Measurements from ENCODE around the gene LPCAT1.

The LPCAT1 gene

DNA sequence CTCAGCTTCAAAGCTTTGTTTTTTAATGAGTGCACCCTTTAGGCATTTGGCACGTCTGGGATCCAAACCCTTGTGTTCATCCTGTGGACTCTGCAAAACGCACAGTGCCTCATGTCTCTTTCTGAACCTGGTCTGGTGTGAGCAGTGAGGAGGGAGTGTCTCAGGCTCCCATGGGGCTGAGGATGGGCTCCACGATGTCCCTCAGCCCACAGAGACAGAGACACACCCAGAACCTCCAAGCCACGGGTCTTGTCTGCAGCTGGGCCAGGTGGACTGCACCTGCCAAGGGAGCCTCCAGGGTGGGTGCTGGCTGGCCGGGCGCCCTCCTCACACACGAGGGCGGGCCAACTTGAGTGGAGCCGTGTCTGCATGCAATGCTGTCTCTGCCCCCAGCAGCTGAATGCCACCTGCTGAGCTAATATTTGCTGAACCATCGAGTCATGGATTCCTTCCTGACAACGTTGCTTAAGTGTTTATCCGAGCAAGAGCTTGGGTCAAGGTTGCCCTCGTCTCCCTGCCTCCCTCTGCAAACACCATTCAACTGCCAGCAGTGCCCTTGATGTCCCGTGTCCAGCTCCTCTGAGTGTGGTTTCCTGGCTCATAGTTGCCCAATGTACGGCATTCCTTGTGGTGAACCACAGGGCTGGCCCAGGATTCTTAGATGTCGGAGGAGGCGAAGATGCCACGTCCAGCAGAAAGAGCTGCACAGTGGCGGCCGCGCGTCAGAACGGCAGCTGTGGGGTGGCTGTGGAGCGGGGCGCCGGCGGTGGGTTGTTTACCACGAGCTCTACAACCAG, 31.4 kb upstream of the LPCAT1 start:
- peak; percentile 86 for DNase-seq

DNA sequence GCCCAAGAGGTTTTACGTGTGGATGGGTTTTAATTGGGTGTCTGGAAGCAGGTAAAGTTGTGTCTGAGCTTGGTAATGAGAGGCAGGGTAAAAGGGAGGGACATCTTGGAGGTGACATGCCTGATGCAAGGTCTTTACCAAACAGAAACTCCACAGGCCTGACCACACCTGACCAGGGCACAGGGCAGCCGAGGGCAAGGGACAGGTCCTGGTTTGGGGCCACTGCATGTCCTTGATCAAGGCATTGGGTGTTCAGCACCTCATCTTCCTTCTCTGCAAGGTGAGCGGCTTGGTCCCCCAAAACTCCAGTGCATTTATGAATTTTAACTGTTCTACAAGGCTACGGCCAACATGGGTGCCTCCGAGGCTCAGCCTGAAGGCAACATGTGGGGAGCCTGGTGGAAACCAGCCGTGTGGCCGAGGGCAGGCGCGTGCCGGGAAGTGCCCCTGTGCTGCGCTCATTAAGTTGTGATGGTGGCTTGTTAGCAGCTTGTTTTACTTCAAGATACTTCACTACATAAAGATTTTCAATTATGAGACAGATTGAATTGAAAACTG, 30.7 kb upstream of the LPCAT1 start:
- no peak for DNase-seq

- DNase-seq: no peak
These were observed 30.0 kb upstream of the LPCAT1 start for GRCh38 chr5:1553539-1554409.

GRCh38 chr5:1552521-1553255, 28.9 kb upstream of the LPCAT1 start:
- DNase-seq: peak; percentile 83

- peak; percentile 70 for DNase-seq
These were observed 27.9 kb upstream of the LPCAT1 start for GRCh38 chr5:1551426-1552301.

DNA sequence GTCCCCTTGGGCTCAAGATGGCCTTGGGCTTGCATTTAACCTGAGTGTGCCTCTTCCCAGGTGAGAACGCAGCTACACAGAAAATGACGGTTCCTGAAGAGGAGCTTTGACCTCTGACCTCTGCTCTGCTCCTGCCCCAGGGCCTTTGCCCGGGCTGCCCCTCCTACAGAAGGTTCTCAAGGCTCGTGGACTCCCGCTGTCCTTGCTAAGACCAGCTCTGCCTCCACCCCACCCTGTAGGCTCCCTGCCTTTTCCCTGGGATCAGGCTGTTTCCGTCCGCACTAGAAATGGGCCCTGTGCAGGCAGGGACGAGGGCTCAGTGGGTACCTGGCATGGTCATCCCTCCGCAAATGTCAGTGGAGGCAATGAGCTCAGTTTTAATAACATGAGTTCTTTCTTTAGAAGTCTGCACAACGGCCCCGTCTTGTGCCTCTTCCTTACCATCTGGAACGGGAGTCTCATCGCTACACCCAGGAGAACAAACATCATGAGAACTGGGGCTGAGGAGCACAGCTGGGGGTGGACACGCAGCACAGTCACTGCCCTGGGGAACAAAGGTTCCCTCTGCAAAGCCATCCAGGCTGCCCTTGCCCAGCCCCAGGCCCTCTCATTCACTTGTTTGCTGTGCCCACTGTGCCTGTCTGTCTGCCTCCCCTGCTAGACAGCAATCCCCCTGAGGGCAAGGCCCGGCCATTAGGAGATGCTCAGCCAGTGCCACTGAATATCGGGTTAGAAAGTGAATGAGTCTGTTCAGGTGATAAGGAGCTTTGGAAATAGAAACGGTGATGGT, 26.7 kb upstream of the LPCAT1 start:
- no peak for DNase-seq

DNA sequence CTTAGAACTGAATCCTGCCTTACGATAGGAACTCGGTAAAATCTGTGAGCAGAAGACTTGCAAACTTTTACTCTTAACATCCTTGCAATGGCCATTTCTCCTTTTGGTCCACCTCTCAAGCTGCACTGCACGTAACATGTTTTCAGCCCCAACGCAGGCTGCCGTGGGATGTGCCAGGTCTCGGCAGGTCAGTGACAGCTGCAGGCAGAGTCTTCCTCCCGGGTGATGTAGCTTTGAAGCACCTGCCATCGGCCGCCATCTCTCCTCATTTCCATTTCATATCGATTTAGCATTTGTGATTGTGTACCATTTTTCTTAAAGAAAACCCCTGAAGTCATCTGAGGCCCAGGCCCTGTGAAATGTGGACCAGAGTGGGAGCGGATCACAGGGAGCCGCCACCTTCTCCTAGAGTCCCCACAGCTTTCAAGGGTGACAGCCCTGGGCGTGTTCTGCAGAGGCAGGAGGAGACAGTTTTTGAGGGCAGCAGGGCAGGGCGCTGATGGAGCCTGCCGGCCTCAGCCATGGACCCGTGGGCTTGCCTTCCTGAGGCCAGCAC, 25.8 kb upstream of the LPCAT1 start:
- DNase-seq: no peak

- no peak for DNase-seq
These were observed 25.1 kb upstream of the LPCAT1 start for GRCh38 chr5:1548702-1549474.

- DNase-seq: no peak
These were observed 23.9 kb upstream of the LPCAT1 start for GRCh38 chr5:1547655-1548054.

DNA sequence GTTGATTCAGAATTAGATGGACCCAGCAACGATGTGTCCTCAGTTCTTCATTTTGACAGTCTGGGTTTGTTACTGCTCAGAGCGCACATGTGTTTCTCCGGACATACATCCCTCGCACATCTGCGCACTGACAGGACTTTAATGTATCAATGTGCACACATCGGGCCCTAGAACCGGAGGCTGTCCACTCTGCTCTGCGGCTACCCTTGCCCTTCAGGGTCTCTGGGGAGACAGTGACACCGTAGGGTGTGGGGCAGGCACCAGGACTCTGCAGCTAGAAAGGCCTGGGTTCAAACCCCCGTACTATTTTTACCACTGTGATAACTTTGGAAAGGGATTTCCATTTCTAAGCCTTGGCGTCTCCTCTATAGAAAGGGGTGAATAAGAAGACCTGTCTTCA, 23.5 kb upstream of the LPCAT1 start:
- DNase-seq: no peak

DNA sequence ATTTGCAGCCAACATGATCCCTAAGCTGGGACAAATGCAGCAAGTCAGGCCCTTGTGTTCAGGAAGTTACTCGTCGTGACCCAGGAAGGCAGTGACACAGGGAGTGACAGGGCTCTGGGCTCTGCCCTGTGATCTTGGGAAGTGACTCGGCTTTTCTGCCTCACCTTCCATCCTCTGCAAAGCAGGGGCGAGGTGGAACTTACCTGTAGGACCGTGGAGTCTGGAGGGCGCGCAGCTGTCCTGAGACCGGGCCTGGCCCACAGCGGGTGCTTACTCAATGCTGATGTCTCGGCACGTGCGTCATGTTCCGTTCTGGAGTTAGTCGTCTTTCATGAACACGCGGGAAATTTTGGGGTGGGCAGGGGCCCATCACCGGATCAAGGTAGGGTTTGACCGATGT, 22.8 kb upstream of the LPCAT1 start:
- DNase-seq: no peak

DNA sequence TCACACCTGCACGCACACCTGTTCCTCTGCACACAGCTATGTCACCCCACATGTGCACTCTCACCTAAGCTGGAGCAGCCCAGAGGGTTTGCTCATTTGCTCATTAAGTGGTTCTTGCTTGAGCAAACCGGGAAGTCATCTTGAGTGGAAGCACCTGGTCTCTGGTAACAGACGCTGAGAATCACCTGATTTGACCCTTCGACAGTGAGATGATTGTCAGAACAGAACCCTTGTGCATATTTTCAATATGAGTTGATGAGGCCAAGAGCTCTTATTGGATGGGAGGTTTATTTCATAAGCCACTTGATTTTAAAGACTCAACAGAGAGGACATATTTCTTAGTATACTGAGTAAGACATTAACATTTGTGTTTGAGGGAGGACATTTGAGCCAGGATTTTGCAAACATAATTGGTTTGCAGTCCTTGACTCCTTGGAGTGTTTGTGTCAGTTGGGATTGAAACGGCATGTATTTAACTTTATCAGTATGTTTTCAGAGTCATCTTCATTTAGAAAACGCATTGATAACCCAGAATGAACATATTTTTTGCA, 22.1 kb upstream of the LPCAT1 start:
- DNase-seq: peak; percentile 98

DNA sequence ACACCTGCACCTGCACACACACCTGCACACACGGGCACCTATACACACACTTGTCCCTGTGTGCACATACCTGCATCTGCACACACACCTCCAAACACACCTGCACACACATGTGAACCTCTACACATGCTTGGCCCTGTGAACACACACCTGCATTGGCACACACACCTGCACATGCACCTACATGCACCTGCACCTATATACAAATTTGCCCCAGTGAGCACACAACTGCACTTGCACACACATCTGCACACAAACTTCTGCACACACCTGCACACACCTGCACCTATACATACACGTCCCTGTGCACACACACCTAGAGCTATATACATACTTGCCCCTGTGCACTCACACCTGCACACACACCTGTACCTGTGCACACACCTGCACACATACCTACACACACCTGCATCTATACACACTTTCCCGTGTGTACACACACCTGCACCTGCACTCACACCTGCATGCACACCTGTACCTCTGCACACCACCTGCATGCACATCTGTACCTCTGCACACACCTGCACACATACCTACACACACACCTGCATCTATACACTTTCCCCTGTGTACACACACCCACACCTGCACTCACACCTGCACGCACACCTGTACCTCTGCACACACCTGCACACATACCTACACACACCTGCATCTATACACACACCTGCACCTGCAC, 21.5 kb upstream of the LPCAT1 start:
- no peak for DNase-seq

- no peak for DNase-seq
These were observed 20.7 kb upstream of the LPCAT1 start for GRCh38 chr5:1544294-1544961.

DNA sequence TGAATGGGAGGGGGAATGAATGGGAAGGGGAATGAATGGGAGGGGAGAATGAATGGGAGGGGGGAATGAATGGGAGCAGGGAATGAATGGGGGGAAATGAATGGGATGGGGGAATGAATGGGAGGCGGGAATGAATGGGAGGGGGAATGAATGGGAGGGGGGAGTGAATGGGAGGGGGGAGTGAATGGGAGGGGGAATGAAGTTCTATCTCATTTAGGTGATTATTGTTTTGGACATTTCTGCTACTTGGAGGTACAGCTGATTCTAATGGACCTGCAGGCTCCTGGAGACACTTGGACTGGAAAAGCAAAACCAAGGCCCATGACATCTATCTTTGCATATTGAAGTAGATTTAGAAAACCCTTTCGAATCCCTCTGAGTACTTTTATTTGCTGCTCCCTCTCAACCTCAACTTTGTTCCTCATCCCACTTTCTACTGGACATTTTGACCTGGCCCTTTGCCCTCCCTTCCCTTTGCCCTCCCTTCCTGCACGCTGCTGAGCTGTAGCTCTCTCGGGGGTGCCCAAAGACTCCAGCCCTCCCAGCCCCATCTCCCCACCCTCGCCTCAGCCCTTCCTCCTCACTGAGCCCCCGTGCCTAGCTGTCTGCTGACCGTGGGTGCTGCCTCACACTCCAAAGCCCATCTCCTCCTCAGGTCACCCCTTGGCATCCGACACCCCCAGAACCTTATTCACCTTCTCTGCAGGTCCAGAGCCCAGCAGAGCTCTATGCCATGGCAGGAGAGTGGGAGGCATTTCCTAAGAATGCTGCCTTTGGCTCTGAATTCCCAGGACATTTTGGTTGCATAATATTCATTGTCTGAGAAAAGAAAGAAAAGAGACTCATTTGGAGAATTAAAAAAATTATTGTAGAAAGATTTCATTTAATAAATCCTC, 19.9 kb upstream of the LPCAT1 start:
- no peak for DNase-seq

DNA sequence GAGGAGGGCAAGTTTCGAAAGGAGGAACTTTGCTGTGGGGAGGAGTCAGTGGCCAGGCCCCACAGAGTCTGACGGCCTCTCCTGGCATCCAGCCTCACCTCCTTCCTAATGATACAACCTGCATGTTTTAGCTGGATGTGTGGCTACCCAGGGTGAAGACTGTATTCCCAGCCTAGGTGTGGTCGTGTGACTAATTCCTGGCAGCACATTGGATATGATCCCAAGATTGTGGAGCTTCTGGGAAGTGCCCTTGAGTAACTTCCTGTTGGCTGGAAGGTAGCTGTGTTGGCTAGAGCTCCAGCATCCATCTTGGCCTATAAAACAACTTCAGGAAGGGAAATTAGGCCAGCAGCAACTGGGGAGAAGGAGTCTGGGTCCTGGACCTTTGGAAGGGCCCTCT, 19.0 kb upstream of the LPCAT1 start:
- DNase-seq: no peak

DNA sequence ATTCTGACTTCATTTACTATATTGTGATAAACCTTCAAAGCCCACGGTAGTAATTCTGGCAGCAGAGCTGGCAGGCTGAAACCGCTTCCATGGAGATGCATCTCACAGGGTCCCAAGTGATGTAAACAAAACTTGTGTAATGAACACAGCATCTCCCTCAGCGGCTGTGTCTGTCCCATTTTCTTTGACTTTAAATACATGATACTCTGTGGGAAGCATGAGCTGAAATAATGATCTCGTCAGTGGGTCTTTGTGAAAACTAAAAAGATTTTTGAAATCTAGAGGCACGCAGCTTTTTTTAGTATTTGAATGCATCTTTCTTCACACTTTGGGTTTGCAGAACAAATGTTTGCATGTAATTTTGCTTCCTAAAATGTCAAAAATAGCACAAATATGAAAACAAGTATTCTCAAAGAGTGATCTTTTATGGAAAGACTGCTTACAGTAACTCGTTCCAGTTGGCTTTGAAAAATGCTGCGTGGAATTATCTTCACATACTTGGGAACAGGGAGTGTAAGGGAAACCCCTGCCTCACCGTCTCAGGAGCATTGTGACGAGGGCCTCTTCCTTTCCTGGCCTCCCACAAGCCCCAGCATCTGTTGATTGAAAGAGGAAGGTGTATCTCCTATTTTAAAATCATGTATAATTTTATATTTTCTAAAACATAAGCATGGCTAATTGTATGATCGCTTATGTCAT, 18.1 kb upstream of the LPCAT1 start:
- no peak for DNase-seq
